Endodermal cell (in vitro differentiated cells): ENCODE results near the gene SGMS1. TPM values are rescaled to one million over a fixed set of nuclear protein-coding genes. Genes with fewer than 3 reads are reported as not detected.

Source experiments
- DNase-seq: peaks from one replicate; pipeline ENCODE4 v3.0.0-alpha.2; 2017
- H3K27ac ChIP-seq: 2 replicates; pipeline ENCODE4 v1.5.1; 2013; ENCODE audit warnings: mild to moderate bottlenecking, low read depth, low read length, moderate library complexity
- H3K27me3 ChIP-seq: 2 replicates; pipeline ENCODE4 v1.6.1; 2013; ENCODE audit warnings: mild to moderate bottlenecking, low read length, moderate library complexity; ENCODE audit not compliant: insufficient read depth, control insufficient read depth, poor library complexity, severe bottlenecking
- H3K36me3 ChIP-seq: 2 replicates; pipeline ENCODE4 v1.7.0; 2013; ENCODE audit warnings: mild to moderate bottlenecking, low read length, moderate library complexity; ENCODE audit not compliant: control insufficient read depth, insufficient read depth
- H3K4me1 ChIP-seq: one replicate; pipeline ENCODE4 v1.7.0; 2013; ENCODE audit warnings: low read length; ENCODE audit not compliant: control insufficient read depth, insufficient read depth
- H3K4me3 ChIP-seq: 2 replicates; pipeline ENCODE4 v1.5.1; 2013; ENCODE audit warnings: mild to moderate bottlenecking, low read length, moderate library complexity
- H3K9ac ChIP-seq: 2 replicates; pipeline ENCODE4 v1.6.1; 2013; ENCODE audit warnings: mild to moderate bottlenecking, low read length, moderate library complexity; ENCODE audit not compliant: poor library complexity, severe bottlenecking; ENCODE audit errors: extremely low read depth
- H3K9me3 ChIP-seq: 2 replicates; pipeline ENCODE4 v1.6.1; 2013; ENCODE audit warnings: mild to moderate bottlenecking, low read length, moderate library complexity; ENCODE audit not compliant: control insufficient read depth
- H3K27ac Mint-ChIP-seq: 2 replicates; pipeline ENCODE4 v1.8.0; 2020; ENCODE audit warnings: mixed read lengths
- H3K27me3 Mint-ChIP-seq: 2 replicates; pipeline ENCODE4 v1.8.0; 2021; ENCODE audit warnings: mild to moderate bottlenecking, mixed read lengths; ENCODE audit not compliant: insufficient read depth
- H3K36me3 Mint-ChIP-seq: 2 replicates; pipeline ENCODE4 v1.8.0; 2020; ENCODE audit warnings: low read depth, mixed read lengths
- H3K4me1 Mint-ChIP-seq: 2 replicates; pipeline ENCODE4 v1.8.0; 2020; ENCODE audit warnings: mixed read lengths
- H3K4me3 Mint-ChIP-seq: 2 replicates; pipeline ENCODE4 v1.8.0; 2020; ENCODE audit warnings: mild to moderate bottlenecking, moderate library complexity, mixed read lengths
- H3K9me3 Mint-ChIP-seq: 2 replicates; pipeline ENCODE4 v1.8.0; 2020; ENCODE audit warnings: mild to moderate bottlenecking, mixed read lengths
- CTCF ChIP-seq: fragments of 200-600 bp; sonication (generic); conservative IDR thresholded peaks from 2 replicates; pipeline ENCODE4 v1.5.0; 2021; ENCODE audit warnings: antibody characterized with exemption, mild to moderate bottlenecking
- WGBS, 2 experiments: methylation state at CpG; one replicate each; pipeline versions ENCODE4 v1.1.5 to v1.1.7; 2013; ENCODE audit warnings: missing lambda C conversion rate in 2 of 2, mixed read lengths in 1 of 2; ENCODE audit not compliant: insufficient coverage in 1 of 2, insufficient read length in 1 of 2; 5-methylcytosine and 5-hydroxymethylcytosine counted together
- total RNA-seq, 2 donors: library from RNA; stranded (reverse); fragmentation: NEBNext Ultra II Directional in 1 of 2; extraction: Animal tissue kit (Norgen Biotek cat#: 25700) in 1 of 2; gene quantifications; 2 replicates in 1 of 2; 3 replicates in 1 of 2; pipeline ENCODE4 v1.2.1, GENCODE V29; 2021

Gene SGMS1
- total RNA-seq, 2 donors from 2014 or later, result 12.0 to 14.3 TPM

GRCh38 chr10:50286517-50286916 lies 337.2 kb downstream of the SGMS1 start:
- no peaks in the 10 kb centered on the region for H3K9me3 Mint-ChIP-seq

GRCh38 chr10:50281967-50282522 lies 341.7 kb downstream of the SGMS1 start:
- Mint-ChIP-seq H3K27me3 (peaks cover 7% of the 10 kb centered on the region), H3K36me3 (no peaks in the 10 kb centered on the region), H3K27ac (no peak overlapping the region), H3K9me3 (no peaks in the 10 kb centered on the region), H3K4me1 (peaks cover 7% of the 10 kb centered on the region), H3K4me3 (no peak overlapping the region)
- 93 to 94% methylated on average over 3 to 4 of the region's 4 CpGs for WGBS, 2 experiments
- Histone ChIP-seq H3K9me3 (no peaks in the 10 kb centered on the region), H3K9ac (no peak overlapping the region), H3K36me3 (no peaks in the 10 kb centered on the region), H3K27ac (no peak overlapping the region), H3K4me3 (no peak overlapping the region), H3K4me1 (no peaks in the 10 kb centered on the region), H3K27me3 (peaks cover 6% of the 10 kb centered on the region)
- no peak for DNase-seq
- no peak for TF ChIP-seq CTCF

More at GRCh38 chr10:50286517-50286916, 337.2 kb downstream of the SGMS1 start:
- no peak overlapping the region for H3K4me3 Mint-ChIP-seq
- no peaks in the 10 kb centered on the region for H3K36me3 Mint-ChIP-seq
- Histone ChIP-seq H3K27me3 (no peaks in the 10 kb centered on the region), H3K4me1 (no peaks in the 10 kb centered on the region), H3K4me3 (no peak overlapping the region), H3K9me3 (no peaks in the 10 kb centered on the region), H3K27ac (no peak overlapping the region), H3K36me3 (no peaks in the 10 kb centered on the region), H3K9ac (no peak overlapping the region)
- WGBS, 2 experiments, result 85 to 88% methylated on average over 2 of the region's 2 CpGs
- DNase-seq, result no peak
- peaks cover 7% of the 10 kb centered on the region for H3K27me3 Mint-ChIP-seq
- no peaks in the 10 kb centered on the region for H3K4me1 Mint-ChIP-seq
- no peak overlapping the region for H3K27ac Mint-ChIP-seq
- TF ChIP-seq CTCF, result no peak

GRCh38 chr10:50281210-50281966 lies 342.4 kb downstream of the SGMS1 start:
- no peak for DNase-seq
- H3K9ac ChIP-seq, result no peak overlapping the region
- Mint-ChIP-seq H3K27me3 (peaks cover 11% of the 10 kb centered on the region), H3K4me3 (no peak overlapping the region), H3K27ac (no peak overlapping the region), H3K4me1 (peaks cover 7% of the 10 kb centered on the region), H3K36me3 (no peaks in the 10 kb centered on the region), H3K9me3 (no peaks in the 10 kb centered on the region)
- H3K4me3 ChIP-seq, result no peak overlapping the region
- no peaks in the 10 kb centered on the region for H3K4me1 ChIP-seq
- WGBS, 2 experiments, result 90 to 91% methylated on average over 4 to 8 of the region's 8 CpGs
- no peak for TF ChIP-seq CTCF
- no peak overlapping the region for H3K27ac ChIP-seq
- no peaks in the 10 kb centered on the region for H3K9me3 ChIP-seq
- H3K27me3 ChIP-seq, result peaks cover 10% of the 10 kb centered on the region
- no peaks in the 10 kb centered on the region for H3K36me3 ChIP-seq
